Muscle of leg (tissue), 11 donors: ENCODE results near the gene STYXL2. TPM values are rescaled to one million over a fixed set of nuclear protein-coding genes. Genes with fewer than 3 reads are reported as not detected.

ENCODE experiments used
- DNase-seq: peaks from one replicate; pipeline ENCODE4 v3.0.0; 2013
- H3K27ac ChIP-seq: one replicate; pipeline ENCODE4 v1.5.1; 2013; ENCODE audit warnings: mild to moderate bottlenecking, low read length, control low read depth
- H3K27me3 ChIP-seq: one replicate; pipeline ENCODE4 v1.6.1; 2013; ENCODE audit warnings: low read length; ENCODE audit not compliant: control insufficient read depth, insufficient read depth
- H3K36me3 ChIP-seq: one replicate; pipeline ENCODE4 v1.6.1; 2013; ENCODE audit warnings: low read length; ENCODE audit not compliant: control insufficient read depth, insufficient read depth
- H3K4me1 ChIP-seq: one replicate; pipeline ENCODE4 v1.6.1; 2013; ENCODE audit warnings: low read length; ENCODE audit not compliant: control insufficient read depth, insufficient read depth
- H3K4me3 ChIP-seq: one replicate; pipeline ENCODE4 v1.5.1; 2013; ENCODE audit warnings: low read length, control low read depth
- H3K9me3 ChIP-seq: replicated peaks from 2 replicates; pipeline ENCODE4 v1.6.1; 2013; ENCODE audit warnings: low read depth, low read length; ENCODE audit not compliant: control insufficient read depth
- WGBS: methylation state at CpG from one replicate; pipeline ENCODE4 v1.1.5; 2013; ENCODE audit warnings: missing lambda C conversion rate; ENCODE audit not compliant: insufficient coverage; 5-methylcytosine and 5-hydroxymethylcytosine counted together
- polyA plus RNA-seq, 8 donors: library from polyadenylated mRNA; unstranded; fragments of 120-200 nt; gene quantifications; one replicate each; pipeline versions ENCODE4 v1.2.1 to v1.2.3, GENCODE V29; 2013; ENCODE audit warnings: inconsistent platforms in 1 of 8, low replicate concordance in 1 of 8; ENCODE audit not compliant: insufficient read length in 8 of 8, insufficient read depth in 1 of 8
- total RNA-seq: library from RNA; stranded (reverse); fragments of 120-200 nt; gene quantifications from one replicate; pipeline ENCODE4 v1.2.4, GENCODE V29; 2013

STYXL2 gene
- total and polyA plus RNA-seq, 9 donors, result 49.6 to 119 (median 96.5) TPM

DNA sequence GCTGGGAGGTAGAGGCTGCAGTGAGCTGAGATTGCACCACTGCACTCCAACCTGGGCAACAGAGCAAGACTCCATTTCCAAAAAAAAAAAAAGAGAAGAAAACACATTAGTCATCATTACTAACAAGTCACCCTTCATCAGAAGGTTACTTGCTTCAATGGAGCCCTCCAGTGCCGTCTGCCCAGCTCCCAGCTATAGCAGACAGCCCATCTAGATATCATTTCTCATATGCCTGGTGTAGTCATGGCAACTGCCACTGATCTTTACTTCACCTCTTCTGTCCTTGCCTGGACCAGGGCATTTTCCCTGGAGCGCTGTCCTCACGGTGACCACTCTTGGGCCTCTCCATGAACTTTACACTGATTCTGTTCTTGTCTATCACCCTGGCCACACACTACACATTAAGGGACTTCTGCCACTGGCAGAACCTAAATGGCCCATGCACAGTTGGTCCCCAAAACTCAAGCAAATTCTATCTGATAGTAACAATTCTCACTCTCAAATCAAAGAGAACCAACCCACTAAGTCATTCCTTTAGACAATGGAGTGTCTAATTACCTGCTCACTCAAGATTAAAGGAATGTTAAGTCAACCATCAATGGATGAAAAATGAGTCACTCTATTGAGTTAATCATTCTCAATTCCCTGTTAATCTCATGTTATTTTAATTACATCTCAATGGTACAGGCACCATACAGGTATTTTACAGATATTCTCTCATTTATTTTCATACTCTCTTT, 16.6 kb upstream of the STYXL2 start:
- Histone ChIP-seq H3K36me3 (no peaks in the 10 kb centered on the region), H3K4me3 (no peak overlapping the region), H3K4me1 (peaks cover 2% of the 10 kb centered on the region), H3K27me3 (peaks cover 4% of the 10 kb centered on the region), H3K27ac (no peak overlapping the region), H3K9me3 (no peaks in the 10 kb centered on the region)
- WGBS, result 76% methylated on average over 3 of the region's 3 CpGs
- no peak for DNase-seq

DNA sequence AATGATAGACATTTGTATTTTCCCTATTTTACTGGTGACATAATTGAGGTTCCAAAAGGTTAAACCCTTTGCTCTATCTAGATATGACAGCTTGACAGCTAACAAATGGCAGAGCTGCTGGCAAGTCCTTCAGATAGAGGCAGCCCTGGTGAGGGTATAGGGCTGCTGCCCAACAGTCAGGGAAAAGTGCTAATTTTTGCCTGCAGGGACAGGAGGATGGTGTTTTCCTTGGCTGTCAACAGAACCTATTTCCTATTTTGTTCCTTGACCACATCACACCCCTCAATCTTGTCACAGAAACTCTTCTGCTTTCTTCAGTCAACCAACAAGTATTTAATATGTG, 16.0 kb upstream of the STYXL2 start:
- H3K4me3 ChIP-seq, result no peak overlapping the region
- peaks cover 7% of the 10 kb centered on the region for H3K4me1 ChIP-seq
- peaks cover 10% of the 10 kb centered on the region for H3K27me3 ChIP-seq
- H3K9me3 ChIP-seq, result no peaks in the 10 kb centered on the region
- H3K27ac ChIP-seq, result no peak overlapping the region
- H3K36me3 ChIP-seq, result no peaks in the 10 kb centered on the region
- DNase-seq, result no peak

DNA sequence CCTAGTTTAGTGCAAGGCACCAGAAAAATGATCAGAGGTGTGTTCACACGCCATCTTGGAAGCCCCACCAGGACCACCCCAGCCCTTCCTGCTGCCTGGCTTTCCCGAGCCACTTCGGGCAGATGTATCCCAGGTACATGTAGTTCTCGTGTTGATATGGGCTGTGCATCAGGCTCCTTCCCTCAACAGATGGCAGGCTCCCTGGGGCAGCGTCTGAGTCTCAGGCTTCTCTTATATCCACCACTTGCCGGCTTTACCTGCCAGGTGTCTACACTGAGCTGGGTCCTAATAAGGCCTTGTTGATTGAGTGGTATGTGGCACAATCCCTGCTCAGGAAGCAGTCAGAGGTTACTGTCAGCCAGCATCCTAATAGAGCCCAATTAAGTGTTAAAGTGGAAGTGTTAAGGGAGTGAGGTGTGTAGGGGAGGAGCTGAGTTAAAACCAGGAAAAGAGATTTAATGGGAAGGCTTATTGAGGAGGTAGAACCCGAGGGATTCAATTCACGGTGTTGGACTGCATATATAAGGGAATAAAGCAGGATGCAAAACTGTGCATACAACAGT, 12.2 kb upstream of the STYXL2 start:
- Histone ChIP-seq H3K4me3 (no peak overlapping the region), H3K36me3 (no peaks in the 10 kb centered on the region), H3K4me1 (peaks cover 35% of the 10 kb centered on the region), H3K9me3 (no peaks in the 10 kb centered on the region), H3K27me3 (peaks cover 10% of the 10 kb centered on the region), H3K27ac (no peak overlapping the region)
- WGBS, result 65% methylated on average over 3 of the region's 8 CpGs
- DNase-seq, result no peak

DNA sequence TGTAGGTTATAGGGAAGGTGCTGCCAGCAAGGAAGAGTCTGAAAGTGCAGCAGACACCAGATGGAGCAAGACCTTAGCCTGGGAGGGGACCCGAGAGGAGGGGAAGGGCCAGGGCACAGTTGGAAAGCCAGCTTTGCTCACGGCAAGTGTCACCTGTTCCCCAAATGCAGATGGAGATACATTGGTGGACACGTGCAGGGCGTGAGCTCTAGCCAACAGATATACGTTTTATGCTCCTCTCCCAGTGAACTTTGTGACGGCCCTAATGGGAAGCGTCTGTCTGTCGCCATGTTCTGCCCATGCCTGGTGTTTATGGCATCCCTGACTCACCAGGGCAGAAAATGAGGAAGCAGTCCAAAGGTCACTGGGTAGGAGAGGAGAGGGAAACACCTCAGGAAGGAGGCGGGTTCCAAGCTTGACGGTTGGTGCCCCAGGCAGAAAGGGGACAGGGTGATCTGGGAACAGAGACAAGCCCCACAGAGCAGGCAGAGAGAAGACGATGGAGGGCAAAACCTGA, 11.3 kb upstream of the STYXL2 start:
- Histone ChIP-seq H3K4me3 (no peak overlapping the region), H3K9me3 (no peaks in the 10 kb centered on the region), H3K27ac (no peak overlapping the region), H3K36me3 (no peaks in the 10 kb centered on the region), H3K4me1 (peaks cover 35% of the 10 kb centered on the region), H3K27me3 (peaks cover 10% of the 10 kb centered on the region)
- DNase-seq, result no peak
- WGBS, result 39% methylated on average over 10 of the region's 11 CpGs

DNA sequence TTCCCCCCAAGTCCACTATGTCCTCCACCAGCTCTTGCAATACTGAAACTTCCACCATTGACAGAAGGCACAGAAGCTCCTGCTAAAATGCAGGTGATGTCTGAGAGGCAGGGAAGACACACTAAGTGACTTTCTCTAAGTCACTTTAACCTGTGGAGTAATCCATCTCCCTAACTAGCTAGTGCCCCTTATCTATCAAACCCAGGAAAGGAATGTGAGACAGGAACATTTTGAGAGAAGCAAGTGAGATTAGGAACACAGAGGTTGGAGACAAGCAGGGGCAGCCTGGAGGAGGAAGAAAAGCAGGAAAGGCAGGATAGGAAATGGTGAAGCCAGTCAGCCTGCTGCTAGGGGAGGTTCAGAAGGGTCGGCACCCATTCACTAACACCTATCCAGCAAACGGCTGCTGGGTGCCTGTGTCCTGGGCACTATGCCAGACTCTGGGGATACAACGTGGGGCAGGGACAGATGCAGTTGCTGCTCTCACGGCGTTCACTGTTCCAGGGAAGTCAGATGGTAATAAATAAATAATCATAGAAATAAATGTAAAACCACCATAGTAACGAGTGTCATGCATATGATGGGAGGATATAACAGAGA, 10.7 kb upstream of the STYXL2 start:
- WGBS, result 20% methylated on average over 1 of the region's 6 CpGs
- no peak overlapping the region for H3K4me3 ChIP-seq
- no peak for DNase-seq
- H3K36me3 ChIP-seq, result no peaks in the 10 kb centered on the region
- H3K4me1 ChIP-seq, result peaks cover 35% of the 10 kb centered on the region
- H3K27ac ChIP-seq, result peak overlapping the region; percentile 7
- H3K27me3 ChIP-seq, result peaks cover 10% of the 10 kb centered on the region
- H3K9me3 ChIP-seq, result no peaks in the 10 kb centered on the region

DNA sequence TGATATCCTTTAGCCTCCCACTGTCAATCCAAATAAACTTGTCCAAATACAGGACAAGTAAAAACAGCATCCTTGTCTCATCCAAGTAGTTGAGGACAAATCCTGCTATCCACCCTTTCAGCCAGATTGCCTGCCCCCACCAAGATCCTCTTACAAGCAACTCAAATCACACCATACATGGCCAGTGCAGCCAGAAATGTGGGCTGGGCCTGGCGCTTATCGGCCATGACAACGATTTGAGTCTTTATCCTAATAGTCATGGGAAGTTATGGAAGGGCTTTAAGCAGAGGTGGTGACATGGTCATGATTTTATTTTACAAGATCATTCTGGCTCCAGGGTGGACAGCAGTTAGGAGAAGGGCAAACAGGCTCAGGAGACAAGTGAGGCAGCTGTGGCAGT, 10.0 kb upstream of the STYXL2 start:
- Histone ChIP-seq H3K4me1 (peaks cover 35% of the 10 kb centered on the region), H3K9me3 (no peaks in the 10 kb centered on the region), H3K36me3 (no peaks in the 10 kb centered on the region), H3K4me3 (no peak overlapping the region), H3K27me3 (peaks cover 10% of the 10 kb centered on the region), H3K27ac (no peak overlapping the region)
- no peak for DNase-seq
- no CpG with 5 or more reads among the region's 3 CpGs for WGBS

DNA sequence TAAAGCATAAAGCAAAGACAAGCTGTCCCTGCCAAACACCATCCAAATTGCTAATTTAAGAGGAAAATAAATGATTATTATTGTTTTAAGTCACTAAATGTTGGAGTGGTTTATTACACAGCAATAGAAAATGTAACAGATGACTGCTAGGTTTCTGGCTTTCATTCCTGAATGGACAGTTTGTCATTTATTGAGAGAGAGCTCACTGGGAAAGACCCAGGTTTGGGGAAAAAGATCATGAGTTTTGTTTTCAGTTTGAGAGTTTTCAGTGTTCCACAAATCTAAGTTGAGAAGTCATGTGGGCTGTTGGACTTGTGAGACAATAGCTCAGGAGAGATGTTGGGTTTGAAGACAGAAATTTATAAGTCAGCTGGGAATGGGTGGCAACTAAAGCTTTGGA, 9.1 kb upstream of the STYXL2 start:
- Histone ChIP-seq H3K9me3 (no peaks in the 10 kb centered on the region), H3K27me3 (peaks cover 10% of the 10 kb centered on the region), H3K4me1 (peaks cover 35% of the 10 kb centered on the region), H3K4me3 (no peak overlapping the region), H3K36me3 (no peaks in the 10 kb centered on the region), H3K27ac (no peak overlapping the region)
- DNase-seq, result no peak

DNA sequence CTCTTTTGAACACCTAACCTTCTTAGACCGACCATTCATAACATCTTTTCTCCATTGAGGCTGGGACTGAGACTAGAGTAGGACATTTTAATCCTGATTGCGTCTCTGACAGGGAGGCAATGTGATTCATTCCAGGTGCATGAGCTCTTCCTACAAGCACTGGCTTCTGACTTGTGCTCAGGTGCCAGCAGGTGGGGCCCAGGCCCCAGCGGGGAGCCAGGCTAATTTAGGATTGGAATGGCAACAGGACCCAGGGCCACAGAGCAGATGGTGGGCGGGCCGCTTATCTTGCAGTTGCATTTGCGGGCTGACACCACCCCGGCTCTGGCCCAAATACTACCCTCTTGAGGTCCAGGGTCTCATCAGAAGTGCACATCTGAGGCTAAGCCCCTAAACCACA, 7.8 kb upstream of the STYXL2 start:
- Histone ChIP-seq H3K36me3 (no peaks in the 10 kb centered on the region), H3K4me3 (no peak overlapping the region), H3K4me1 (peaks cover 38% of the 10 kb centered on the region), H3K27me3 (peaks cover 10% of the 10 kb centered on the region), H3K9me3 (no peaks in the 10 kb centered on the region), H3K27ac (no peak overlapping the region)
- WGBS, result 70% methylated on average over 6 of the region's 7 CpGs
- no peak for DNase-seq

DNA sequence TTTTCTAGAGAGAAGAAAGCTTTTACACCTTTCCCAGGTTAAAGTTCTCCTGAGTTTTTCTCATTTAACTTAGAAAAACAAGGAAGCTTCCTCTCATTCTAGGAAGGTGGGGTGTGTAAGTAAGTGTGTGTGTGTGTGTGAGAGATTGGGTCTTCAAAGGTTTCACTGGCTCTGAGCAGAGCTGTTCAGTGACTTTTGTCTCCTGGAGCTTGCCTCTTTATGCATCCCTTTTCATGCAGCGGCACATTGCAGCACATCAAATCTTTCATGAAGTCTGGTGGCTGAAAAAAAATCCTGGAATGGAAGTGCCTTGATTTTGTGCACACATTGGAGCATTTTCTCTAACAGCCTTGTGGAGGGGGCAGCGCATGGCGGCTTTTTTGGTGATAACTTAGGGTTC, 7.1 kb upstream of the STYXL2 start:
- H3K9me3 ChIP-seq, result no peaks in the 10 kb centered on the region
- peaks cover 38% of the 10 kb centered on the region for H3K4me1 ChIP-seq
- WGBS, result 93% methylated on average over 3 of the region's 3 CpGs
- no peak overlapping the region for H3K4me3 ChIP-seq
- no peaks in the 10 kb centered on the region for H3K36me3 ChIP-seq
- peaks cover 8% of the 10 kb centered on the region for H3K27me3 ChIP-seq
- H3K27ac ChIP-seq, result no peak overlapping the region
- no peak for DNase-seq

DNA sequence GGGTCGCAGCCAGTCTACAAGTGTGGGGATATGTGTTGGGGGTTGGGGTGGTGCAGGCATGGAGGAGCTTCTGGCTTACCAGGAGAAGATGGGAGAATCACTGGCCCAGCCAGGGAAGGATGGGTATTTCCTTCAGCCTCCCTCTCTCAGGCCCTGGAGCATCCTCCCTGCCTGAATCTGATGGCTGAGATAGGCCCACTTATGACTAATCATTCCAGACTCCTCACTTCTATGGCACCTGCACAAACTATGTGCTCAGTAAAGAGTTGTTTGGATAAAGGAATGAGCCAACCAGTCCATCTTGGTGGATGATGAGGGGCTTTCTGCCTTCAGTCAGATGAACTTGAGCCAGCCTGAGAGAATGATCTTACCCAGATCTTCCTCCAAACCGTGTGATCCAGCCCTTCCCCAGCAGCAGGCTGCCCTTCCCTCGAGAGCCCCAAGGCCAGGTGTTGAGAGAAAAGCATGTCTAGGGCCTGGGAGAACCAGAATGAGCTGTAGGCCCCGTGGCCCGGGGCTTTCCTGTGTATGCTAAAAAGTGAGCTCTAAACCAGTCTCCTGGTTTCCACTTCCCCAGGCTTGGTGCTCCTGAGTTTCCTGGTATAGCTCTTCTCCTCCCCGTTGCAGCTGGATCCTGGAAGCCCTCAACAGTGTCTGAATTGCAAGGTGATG, 5.0 kb upstream of the STYXL2 start:
- WGBS, result 60% methylated on average over 3 of the region's 6 CpGs
- Histone ChIP-seq H3K9me3 (no peaks in the 10 kb centered on the region), H3K27me3 (no peaks in the 10 kb centered on the region), H3K27ac (no peak overlapping the region), H3K4me1 (peaks cover 31% of the 10 kb centered on the region), H3K36me3 (no peaks in the 10 kb centered on the region), H3K4me3 (no peak overlapping the region)
- no peak for DNase-seq
